Measurements from ENCODE around the gene CAMTA1. TPM values are rescaled to one million over a fixed set of nuclear protein-coding genes. Genes with fewer than 3 reads are reported as not detected.

CAMTA1 gene
- polyA plus RNA-seq, 1 donor from 2014 or later = 79.0 TPM

- Mint-ChIP-seq H3K36me3 (no peaks in the 10 kb centered on the region), H3K27ac (no peak overlapping the region), H3K4me1 (no peaks in the 10 kb centered on the region), H3K4me3 (no peak overlapping the region), H3K9me3 (no peaks in the 10 kb centered on the region), H3K27me3 (peaks cover 1% of the 10 kb centered on the region)
These were observed 641.7 kb downstream of the CAMTA1 start for GRCh38 chr1:7426780-7427604.

- Mint-ChIP-seq H3K4me3 (no peak overlapping the region), H3K27ac (no peak overlapping the region), H3K9me3 (no peaks in the 10 kb centered on the region), H3K27me3 (peaks cover 1% of the 10 kb centered on the region), H3K4me1 (no peaks in the 10 kb centered on the region), H3K36me3 (no peaks in the 10 kb centered on the region)
These were observed 642.5 kb downstream of the CAMTA1 start for GRCh38 chr1:7427605-7428300.

GRCh38 chr1:7429290-7429689, 644.0 kb downstream of the CAMTA1 start:
- Mint-ChIP-seq H3K27ac (no peak overlapping the region), H3K4me3 (no peak overlapping the region), H3K9me3 (peaks cover 0 to 4% (median 1%) of the 10 kb centered on the region in 3 donors), H3K4me1 (no peaks in the 10 kb centered on the region), H3K36me3 (no peaks in the 10 kb centered on the region), H3K27me3 (peaks cover 1% of the 10 kb centered on the region)

GRCh38 chr1:7430047-7430608, 644.9 kb downstream of the CAMTA1 start:
- Mint-ChIP-seq H3K4me3 (no peak overlapping the region), H3K36me3 (no peaks in the 10 kb centered on the region), H3K27me3 (no peaks in the 10 kb centered on the region), H3K27ac (no peak overlapping the region), H3K4me1 (no peaks in the 10 kb centered on the region), H3K9me3 (peaks cover 0 to 7% (median 3%) of the 10 kb centered on the region in 3 donors)

- H3K36me3 Mint-ChIP-seq = no peaks in the 10 kb centered on the region
- H3K27ac Mint-ChIP-seq = no peak overlapping the region
- H3K4me3 Mint-ChIP-seq = no peak overlapping the region
- H3K4me1 Mint-ChIP-seq = no peaks in the 10 kb centered on the region
- peaks cover 0 to 7% (median 3%) of the 10 kb centered on the region in 3 donors for H3K9me3 Mint-ChIP-seq
- H3K27me3 Mint-ChIP-seq = no peaks in the 10 kb centered on the region
These were observed 645.4 kb downstream of the CAMTA1 start for GRCh38 chr1:7430691-7431090.

GRCh38 chr1:7432102-7432899, 647.0 kb downstream of the CAMTA1 start:
- H3K9me3 Mint-ChIP-seq = peaks cover 0 to 7% (median 3%) of the 10 kb centered on the region in 3 donors
- no peaks in the 10 kb centered on the region for H3K27me3 Mint-ChIP-seq
- H3K4me1 Mint-ChIP-seq = no peaks in the 10 kb centered on the region

GRCh38 chr1:7432900-7433380, 647.7 kb downstream of the CAMTA1 start:
- no peak overlapping the region for H3K27ac Mint-ChIP-seq

More at GRCh38 chr1:7432102-7432899, 647.0 kb downstream of the CAMTA1 start:
- no peak overlapping the region for H3K27ac Mint-ChIP-seq
- H3K4me3 Mint-ChIP-seq = no peak overlapping the region
- no peaks in the 10 kb centered on the region for H3K36me3 Mint-ChIP-seq

GRCh38 chr1:7434566-7434965, 649.3 kb downstream of the CAMTA1 start:
- no peaks in the 10 kb centered on the region for H3K36me3 Mint-ChIP-seq

More at GRCh38 chr1:7432900-7433380, 647.7 kb downstream of the CAMTA1 start:
- Mint-ChIP-seq H3K27me3 (no peaks in the 10 kb centered on the region), H3K4me3 (no peak overlapping the region), H3K36me3 (no peaks in the 10 kb centered on the region), H3K4me1 (no peaks in the 10 kb centered on the region), H3K9me3 (peaks cover 0 to 7% (median 3%) of the 10 kb centered on the region in 3 donors)

GRCh38 chr1:7435276-7436055, 650.2 kb downstream of the CAMTA1 start:
- H3K4me1 Mint-ChIP-seq = no peaks in the 10 kb centered on the region
- no peak overlapping the region for H3K27ac Mint-ChIP-seq
- no peaks in the 10 kb centered on the region for H3K27me3 Mint-ChIP-seq
- peaks cover 0 to 7% (median 3%) of the 10 kb centered on the region in 3 donors for H3K9me3 Mint-ChIP-seq
- H3K36me3 Mint-ChIP-seq = no peaks in the 10 kb centered on the region
- no peak overlapping the region for H3K4me3 Mint-ChIP-seq

More at GRCh38 chr1:7434566-7434965, 649.3 kb downstream of the CAMTA1 start:
- H3K27me3 Mint-ChIP-seq = no peaks in the 10 kb centered on the region
- H3K9me3 Mint-ChIP-seq = peaks cover 0 to 7% (median 3%) of the 10 kb centered on the region in 3 donors
- no peaks in the 10 kb centered on the region for H3K4me1 Mint-ChIP-seq
- no peak overlapping the region for H3K27ac Mint-ChIP-seq
- no peak overlapping the region for H3K4me3 Mint-ChIP-seq

GRCh38 chr1:7436056-7437005, 651.1 kb downstream of the CAMTA1 start:
- no peaks in the 10 kb centered on the region for H3K4me1 Mint-ChIP-seq
- no peak overlapping the region for H3K4me3 Mint-ChIP-seq
- no peaks in the 10 kb centered on the region for H3K27me3 Mint-ChIP-seq
- H3K9me3 Mint-ChIP-seq = peaks cover 0 to 7% (median 3%) of the 10 kb centered on the region in 3 donors
- peaks cover 2% of the 10 kb centered on the region for H3K36me3 Mint-ChIP-seq
- H3K27ac Mint-ChIP-seq = no peak overlapping the region

GRCh38 chr1:7437036-7437435, 651.8 kb downstream of the CAMTA1 start:
- H3K27me3 Mint-ChIP-seq = no peaks in the 10 kb centered on the region
- no peak overlapping the region for H3K27ac Mint-ChIP-seq
- peaks cover 2% of the 10 kb centered on the region for H3K36me3 Mint-ChIP-seq
- peaks cover 0 to 7% (median 3%) of the 10 kb centered on the region in 3 donors for H3K9me3 Mint-ChIP-seq
- H3K4me3 Mint-ChIP-seq = no peak overlapping the region
- no peaks in the 10 kb centered on the region for H3K4me1 Mint-ChIP-seq

GRCh38 chr1:7437608-7438395, 652.5 kb downstream of the CAMTA1 start:
- Mint-ChIP-seq H3K9me3 (peaks cover 0 to 7% (median 3%) of the 10 kb centered on the region in 3 donors), H3K4me1 (peaks cover 0 to 1% (median 0%) of the 10 kb centered on the region in 3 donors), H3K36me3 (peaks cover 2% of the 10 kb centered on the region), H3K4me3 (no peak overlapping the region), H3K27me3 (no peaks in the 10 kb centered on the region), H3K27ac (no peak overlapping the region)
